Esophagus (tissue), 2 donors: ENCODE results near the gene OXA1L. TPM values are rescaled to one million over a fixed set of nuclear protein-coding genes. Genes with fewer than 3 reads are reported as not detected.
A peak's percentile ranks its signal among the peaks of the same experiment; 100 is the strongest.

Experiments
- H3K27ac ChIP-seq, 2 donors: one replicate each; pipeline ENCODE4 v1.5.1; 2013; ENCODE audit warnings: low read depth in 2 of 2, mild to moderate bottlenecking in 2 of 2, inconsistent platforms in 1 of 2, low read length in 1 of 2, moderate library complexity in 1 of 2
- H3K27me3 ChIP-seq, 2 donors: one replicate each; pipeline ENCODE4 v1.6.1; 2013; ENCODE audit warnings: low read length in 2 of 2, control low read depth in 1 of 2, mild to moderate bottlenecking in 1 of 2; ENCODE audit not compliant: insufficient read depth in 2 of 2, control insufficient read depth in 1 of 2
- H3K36me3 ChIP-seq, 2 donors: one replicate each; pipeline ENCODE4 v1.6.1; 2013; ENCODE audit warnings: low read length in 1 of 2; ENCODE audit not compliant: control insufficient read depth in 2 of 2, insufficient read depth in 2 of 2
- H3K4me1 ChIP-seq, 2 donors: one replicate each; pipeline ENCODE4 v1.6.1; 2013; ENCODE audit warnings: low read length in 1 of 2; ENCODE audit not compliant: control insufficient read depth in 2 of 2, insufficient read depth in 2 of 2
- H3K4me3 ChIP-seq, 2 donors: one replicate each; pipeline ENCODE4 v1.5.1; 2013; ENCODE audit warnings: low read length in 2 of 2, mild to moderate bottlenecking in 2 of 2, low read depth in 1 of 2, moderate library complexity in 1 of 2
- H3K9me3 ChIP-seq, 2 donors: one replicate each; pipeline ENCODE4 v1.6.1; 2013; ENCODE audit warnings: mild to moderate bottlenecking in 2 of 2, low read depth in 1 of 2, low read length in 1 of 2, moderate library complexity in 1 of 2; ENCODE audit not compliant: control insufficient read depth in 2 of 2, insufficient read depth in 1 of 2
- WGBS, 2 donors: extraction: QIAGEN DNeasy Blood & Tissue Kit; methylation state at CpG; one replicate each; pipeline ENCODE4 v1.1.7; 2013; 5-methylcytosine and 5-hydroxymethylcytosine counted together
- polyA plus RNA-seq, 2 donors: library from polyadenylated mRNA; stranded (reverse); fragments of 200-250 nt; gene quantifications; one replicate each; pipeline ENCODE4 v1.2.3, GENCODE V29; 2013
- donor health status: healthy with polysubstance abuse.
- donor health status: Bipolar disorder and iron deficiency.

The OXA1L gene
- polyA plus RNA-seq, 2 donors = 51.6 to 88.9 TPM

DNA sequence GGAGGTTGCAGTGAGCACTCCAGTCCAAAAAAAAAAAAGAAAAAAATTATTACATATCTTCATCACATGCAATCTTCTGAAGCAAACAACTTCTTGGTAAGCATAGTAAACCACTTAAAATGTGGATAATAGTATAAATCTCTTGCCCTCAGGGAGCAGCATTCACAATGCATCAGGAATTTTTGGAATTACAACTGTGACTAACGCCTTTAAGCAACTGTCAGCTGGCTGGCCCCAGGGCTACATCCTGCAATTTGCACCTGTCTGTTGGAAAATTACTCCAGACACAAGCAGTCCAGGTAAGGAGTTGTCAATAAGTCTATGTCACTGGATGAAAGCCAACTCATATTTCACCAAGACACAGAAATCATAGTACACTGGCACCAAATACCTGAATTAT lies 54.2 kb downstream of the OXA1L start:
- no peaks in the 10 kb centered on the region for H3K27me3 ChIP-seq
- no peak overlapping the region for H3K4me3 ChIP-seq
- WGBS, 2 donors = 51 to 55% methylated on average over 1 of the region's 1 CpG
- peaks cover 0 to 6% of the 10 kb centered on the region in 2 donors for H3K4me1 ChIP-seq
- no peaks in the 10 kb centered on the region for H3K36me3 ChIP-seq
- no peaks in the 10 kb centered on the region for H3K9me3 ChIP-seq
- no peak overlapping the region for H3K27ac ChIP-seq

DNA sequence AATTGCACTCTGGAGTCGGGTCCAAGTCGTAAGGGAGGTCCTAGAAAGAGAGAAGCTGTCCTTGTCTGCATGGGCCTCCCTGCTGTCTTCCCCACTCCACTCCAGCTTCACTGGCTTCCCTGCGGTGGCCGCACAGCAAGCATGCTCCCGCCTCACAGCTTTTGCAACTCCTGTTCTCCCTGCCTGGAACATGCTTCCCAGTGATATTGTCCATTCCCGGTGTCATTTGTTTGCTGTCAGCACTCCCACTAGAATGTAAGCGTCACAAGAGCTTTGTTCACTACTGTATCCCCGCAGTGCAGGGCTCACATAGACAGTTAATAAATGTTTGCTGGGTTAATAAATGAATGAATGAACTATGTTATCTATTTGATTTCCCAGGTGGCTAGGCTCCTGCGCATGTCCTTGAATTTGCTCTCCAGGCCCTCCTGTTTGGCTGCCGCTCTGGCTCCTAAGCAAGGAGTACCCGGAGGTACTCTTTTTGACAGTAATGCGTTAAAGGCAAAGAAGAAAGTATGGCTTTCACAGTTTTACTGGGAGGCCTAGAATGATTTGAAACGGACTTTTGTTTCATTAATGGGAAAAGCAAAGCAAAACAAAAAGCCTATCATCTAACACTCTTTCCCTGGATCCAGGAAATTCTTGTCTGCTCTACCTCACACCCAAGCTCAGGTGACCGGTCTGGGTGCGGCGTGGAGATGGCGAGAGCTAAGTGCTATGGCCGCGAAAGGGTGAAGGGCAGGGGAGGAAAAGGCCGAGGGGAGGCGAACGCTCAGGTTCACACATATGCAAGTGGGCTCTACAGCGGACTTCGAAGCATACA lies 54.9 kb downstream of the OXA1L start:
- H3K27ac ChIP-seq = no peak overlapping the region
- H3K4me1 ChIP-seq = peaks cover 0 to 6% of the 10 kb centered on the region in 2 donors
- no peaks in the 10 kb centered on the region for H3K36me3 ChIP-seq
- no peaks in the 10 kb centered on the region for H3K9me3 ChIP-seq
- no peak overlapping the region for H3K4me3 ChIP-seq
- no peaks in the 10 kb centered on the region for H3K27me3 ChIP-seq
- WGBS, 2 donors = 76 to 83% methylated on average over 24 of the region's 24 CpGs

DNA sequence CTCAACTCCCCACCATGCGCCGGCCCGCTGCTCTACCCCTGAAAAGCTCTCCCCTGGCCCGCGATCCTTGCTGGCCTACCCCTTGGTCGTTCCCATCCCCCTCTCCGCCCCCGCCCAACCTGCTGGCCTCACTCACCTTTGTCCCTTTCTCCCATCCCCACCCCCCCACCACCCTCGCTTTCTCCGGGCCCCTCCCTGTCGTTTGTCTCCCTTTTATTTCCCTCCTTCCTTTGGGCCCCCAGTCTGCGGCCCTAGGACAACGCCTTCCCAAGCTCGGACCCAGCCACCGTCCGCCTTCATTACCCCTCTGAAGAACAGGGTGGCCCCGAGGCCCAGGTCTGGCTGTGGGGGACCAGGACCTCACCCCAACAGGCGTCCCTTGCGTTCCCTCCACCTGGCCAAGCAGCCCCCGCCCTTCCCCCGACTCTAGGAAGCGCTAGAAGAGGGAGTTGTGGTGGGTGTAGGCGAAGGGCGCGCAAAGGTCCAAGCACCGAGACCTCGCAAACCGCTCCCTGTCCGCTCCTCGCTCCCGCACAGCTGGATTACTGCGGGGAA lies 55.6 kb downstream of the OXA1L start:
- 61 to 67% methylated on average over 32 of the region's 32 CpGs for WGBS, 2 donors
- H3K9me3 ChIP-seq = no peaks in the 10 kb centered on the region
- H3K4me3 ChIP-seq = peak overlapping the region in 1 of 2 donors; percentile 39
- H3K27me3 ChIP-seq = no peaks in the 10 kb centered on the region
- no peaks in the 10 kb centered on the region for H3K36me3 ChIP-seq
- H3K4me1 ChIP-seq = peaks cover 0 to 6% of the 10 kb centered on the region in 2 donors
- peak overlapping the region in 1 of 2 donors; percentile 35 for H3K27ac ChIP-seq

Other genes starting within 250 kb of the OXA1L start
- 100 to 1,000 TPM in 1 of 2 donors, 10 to 100 TPM in 1; 77.9 to 243 TPM for gene DAD1, start 177.5 kb upstream of the OXA1L start, polyA plus RNA-seq
- 10 to 100 TPM; 22.8 to 29.5 TPM for gene ABHD4, start 168.4 kb upstream of the OXA1L start, polyA plus RNA-seq
- not detected for gene OR6J1, start 122.3 kb upstream of the OXA1L start, polyA plus RNA-seq
- gene SLC7A7, start 48.7 kb downstream of the OXA1L start, polyA plus RNA-seq = 1 to 10 TPM in 1 of 2 donors, under 1 TPM in 1; 0.98 to 1.5 TPM
- 100 to 1,000 TPM in 1 of 2 donors, 10 to 100 TPM in 1; 99.8 to 182 TPM for gene MRPL52, start 63.2 kb downstream of the OXA1L start, polyA plus RNA-seq
- gene MMP14, start 69.9 kb downstream of the OXA1L start, polyA plus RNA-seq = 10 to 100 TPM; 54.1 to 81.6 TPM
- 100 to 1,000 TPM in 1 of 2 donors, 10 to 100 TPM in 1; 69.8 to 129 TPM for gene LRP10, start 105.1 kb downstream of the OXA1L start, polyA plus RNA-seq
- gene REM2, start 116.5 kb downstream of the OXA1L start, polyA plus RNA-seq = 1 to 10 TPM in 1 of 2 donors, under 1 TPM in 1; 0.31 to 1.1 TPM
- gene RBM23, start 152.5 kb downstream of the OXA1L start, polyA plus RNA-seq = 10 to 100 TPM; 21.2 to 35.8 TPM
- 10 to 100 TPM; 31.4 to 47.1 TPM for gene PRMT5, start 162.7 kb downstream of the OXA1L start, polyA plus RNA-seq
- gene HAUS4, start 190.4 kb downstream of the OXA1L start, polyA plus RNA-seq = 10 to 100 TPM; 17.0 to 23.5 TPM
- gene AJUBA, start 215.9 kb downstream of the OXA1L start, polyA plus RNA-seq = 10 to 100 TPM; 16.5 to 19.7 TPM
- gene C14orf93, start 243.5 kb downstream of the OXA1L start, polyA plus RNA-seq = 1 to 10 TPM; 4.7 to 6.1 TPM